Hypothalamus (tissue), 51 donors: ENCODE results near the gene MARK2.

ENCODE experiments used
- DNase-seq, 51 donors: peaks; one replicate each; lab custom pipeline; 2025; lab: John Stamatoyannopoulos, UW

MARK2 gene

GRCh38 chr11:63826471-63827190 lies 12.3 kb upstream of the MARK2 start:
- no peak for DNase-seq

- no peak for DNase-seq
Measured at GRCh38 chr11:63829823-63830489, 9.0 kb upstream of the MARK2 start.

DNA sequence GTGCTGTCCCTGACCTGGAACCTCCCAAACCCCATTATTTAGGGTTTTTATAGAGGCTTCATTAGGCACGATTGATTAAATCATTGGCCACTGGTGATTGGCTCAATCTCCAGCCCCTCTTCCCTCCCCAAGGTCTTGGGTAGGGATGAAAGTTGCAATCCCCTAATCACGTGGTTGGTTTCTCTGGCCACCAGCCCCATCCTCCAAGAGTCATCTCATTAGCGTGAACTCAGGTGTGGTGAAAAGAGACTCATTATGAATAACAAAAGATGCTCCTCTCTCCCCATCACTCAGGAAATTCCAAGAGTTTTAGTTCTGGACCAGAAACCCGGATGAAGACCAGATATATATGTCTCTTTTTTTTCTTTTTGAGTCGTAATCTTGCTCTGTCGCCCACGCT lies 7.6 kb upstream of the MARK2 start:
- no peak for DNase-seq

GRCh38 chr11:63832336-63832735 lies 6.6 kb upstream of the MARK2 start:
- DNase-seq, result no peak

DNA sequence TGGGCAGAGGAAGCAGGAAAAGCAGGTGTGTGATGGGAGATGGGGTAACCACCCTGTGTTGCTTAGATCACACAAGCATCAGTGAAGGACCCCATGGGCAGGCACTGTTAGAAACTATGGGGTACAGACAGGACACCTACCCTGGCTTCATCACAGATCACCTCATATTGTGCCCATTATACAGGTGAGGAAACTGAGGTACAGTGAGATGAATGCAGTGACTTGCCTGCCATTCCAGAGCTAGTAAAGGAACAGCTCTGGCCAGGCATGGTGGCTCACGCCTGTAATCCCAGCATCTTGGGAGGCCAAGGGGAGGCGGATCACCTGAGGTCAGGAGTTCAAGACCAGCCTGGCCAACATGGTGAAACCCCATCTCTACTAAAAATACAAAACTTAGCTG lies 5.9 kb upstream of the MARK2 start:
- no peak for DNase-seq

- DNase-seq, result no peak
Measured at GRCh38 chr11:63834535-63835157, 4.3 kb upstream of the MARK2 start.

GRCh38 chr11:63835158-63835545 lies 3.8 kb upstream of the MARK2 start:
- no peak for DNase-seq

DNA sequence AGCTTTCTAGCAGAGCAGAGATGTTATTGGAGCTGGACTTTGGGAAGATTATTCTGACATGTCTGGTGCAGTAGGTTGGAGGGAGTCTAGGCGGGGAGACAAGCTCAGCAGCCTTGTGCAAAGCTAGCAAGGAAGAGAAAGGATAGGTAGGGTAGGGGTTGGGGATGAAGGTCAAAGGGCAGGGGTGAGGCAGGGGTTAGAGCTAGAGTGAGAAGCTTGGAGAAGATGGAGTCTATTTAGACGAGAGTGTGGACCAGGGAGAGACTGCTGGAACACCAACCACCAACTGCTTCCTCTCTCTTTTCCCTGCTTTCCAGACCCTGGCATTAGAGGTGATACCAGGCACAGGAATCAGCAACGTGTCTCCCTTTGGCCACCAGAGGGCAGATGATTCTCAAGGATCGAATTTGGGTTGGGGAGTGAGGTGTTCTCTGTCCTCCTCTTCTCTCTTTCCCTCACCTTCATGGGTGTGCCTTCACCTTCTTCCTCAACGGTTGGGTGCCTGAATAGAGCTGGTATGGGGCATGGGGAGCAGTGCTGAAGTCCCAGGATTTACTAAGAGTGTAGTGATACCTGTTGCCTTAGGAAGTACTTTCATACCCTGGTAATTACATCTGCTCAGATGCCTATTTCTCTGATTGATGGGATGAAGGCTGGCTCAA lies 1.8 kb upstream of the MARK2 start:
- DNase-seq, result peak in 47 of 51 donors; percentile 12 to 79 (median 48)

- no peak for DNase-seq
Measured at GRCh38 chr11:63837739-63838138, 1.2 kb upstream of the MARK2 start.

- DNase-seq, result peak in 3 of 51 donors; percentile 9 to 59 (median 56)
Measured at GRCh38 chr11:63838150-63838677, 696 bp upstream of the MARK2 start.

DNA sequence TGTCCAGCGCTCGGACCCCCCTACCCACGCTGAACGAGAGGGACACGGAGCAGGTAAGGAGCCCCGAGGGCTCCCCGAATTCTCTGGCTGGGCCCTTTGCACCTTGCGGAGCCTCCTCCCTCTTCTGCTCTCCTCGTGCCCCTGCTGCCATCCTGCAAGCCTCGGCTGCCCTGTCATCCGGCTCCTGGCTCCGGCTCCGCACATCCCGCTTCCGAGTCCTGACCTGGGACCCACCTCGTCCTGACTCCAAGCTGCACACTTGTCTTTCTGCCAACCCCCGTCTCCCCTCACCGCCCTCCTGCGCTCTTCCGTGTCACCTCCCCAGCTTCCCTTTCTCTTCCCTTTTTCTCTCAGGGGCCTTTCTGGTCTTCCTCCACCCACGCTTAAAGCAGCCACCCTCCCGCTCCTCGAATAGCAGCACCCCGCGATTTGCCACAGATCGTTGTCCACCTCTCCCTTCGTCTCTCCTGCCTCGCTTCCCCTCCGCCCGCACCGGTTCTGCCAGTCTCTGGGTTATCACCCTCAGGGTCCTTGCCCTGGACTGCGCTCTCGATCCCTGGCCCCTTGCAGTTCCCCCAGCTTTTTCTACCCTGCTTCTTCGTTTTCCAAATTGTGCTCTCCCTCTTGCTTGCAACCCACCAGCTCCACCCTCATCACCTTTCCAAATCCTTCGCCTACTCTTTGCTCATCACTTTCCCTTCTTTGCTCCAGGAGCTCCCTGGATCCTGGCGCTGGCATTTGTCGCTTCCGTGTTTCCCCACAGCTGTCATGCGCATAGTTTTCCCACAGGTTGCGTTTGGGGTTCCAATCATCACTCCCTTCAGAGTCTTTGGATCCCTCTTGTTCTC lies 822 bp downstream of the MARK2 start:
- peak in 19 of 51 donors; percentile 14 to 71 (median 47) for DNase-seq

GRCh38 chr11:63840356-63841060 lies 1.6 kb downstream of the MARK2 start:
- DNase-seq, result no peak

DNA sequence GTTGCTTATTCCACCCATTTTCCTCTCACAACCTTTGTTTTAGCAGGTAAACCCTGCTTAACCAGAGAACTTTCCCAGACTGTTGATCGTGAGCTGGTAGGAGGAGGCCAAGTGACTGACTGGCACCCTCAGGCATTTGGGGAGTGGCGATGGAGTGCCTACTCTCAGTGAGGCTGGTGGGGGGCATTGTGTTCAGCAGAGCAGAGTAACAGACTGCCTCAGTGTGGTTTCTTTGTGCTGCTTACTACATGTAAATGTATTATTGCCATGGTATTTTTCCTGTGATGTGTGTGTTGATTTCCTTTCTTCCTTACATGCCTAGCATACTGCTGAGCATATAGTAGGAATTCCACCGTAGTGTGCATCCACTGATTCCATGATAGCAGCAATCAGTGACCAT lies 2.6 kb downstream of the MARK2 start:
- DNase-seq, result peak in 15 of 51 donors; percentile 10 to 46 (median 19)

DNA sequence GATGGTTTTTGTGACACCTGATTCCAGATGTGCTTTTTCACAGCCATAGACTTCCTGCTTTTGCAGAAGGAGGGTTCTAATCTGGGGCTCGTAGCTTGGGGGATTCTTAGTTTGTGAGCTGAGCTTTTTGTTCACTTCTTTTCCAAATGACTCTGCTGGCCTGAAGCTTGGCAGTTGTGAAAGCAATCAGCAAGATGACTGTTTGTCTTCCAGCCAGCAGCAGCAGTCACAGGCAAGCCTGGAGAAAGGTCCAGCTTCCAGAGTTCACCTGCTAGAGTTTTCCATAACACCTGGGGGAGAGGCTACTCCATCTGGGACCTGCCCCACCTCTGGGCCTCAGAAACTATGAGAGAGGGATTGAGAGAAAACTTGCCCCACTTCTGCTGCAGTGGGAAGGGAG lies 4.1 kb downstream of the MARK2 start:
- peak in 4 of 51 donors; percentile 11 to 32 (median 24) for DNase-seq

DNA sequence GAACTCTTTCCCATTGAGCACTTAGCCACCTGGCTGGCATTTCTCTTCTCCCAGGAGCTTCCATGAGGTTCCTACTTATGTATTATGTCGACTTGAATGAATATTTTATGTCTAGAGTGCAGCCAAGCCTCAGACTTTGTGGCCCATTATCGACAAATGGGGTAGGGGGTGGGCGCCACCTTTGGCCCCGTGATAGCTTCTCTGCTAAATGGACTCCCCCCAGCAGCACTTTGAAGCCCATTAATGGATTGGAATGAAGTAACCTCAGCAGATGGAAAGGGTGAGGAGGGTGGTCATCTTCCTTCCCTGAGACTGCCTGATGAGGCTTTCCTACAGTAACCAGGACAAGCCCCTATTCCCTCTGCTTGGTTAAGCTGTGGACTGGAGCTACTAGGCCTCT lies 5.9 kb downstream of the MARK2 start:
- DNase-seq, result no peak

- no peak for DNase-seq
Measured at GRCh38 chr11:63845303-63845702, 6.4 kb downstream of the MARK2 start.

DNA sequence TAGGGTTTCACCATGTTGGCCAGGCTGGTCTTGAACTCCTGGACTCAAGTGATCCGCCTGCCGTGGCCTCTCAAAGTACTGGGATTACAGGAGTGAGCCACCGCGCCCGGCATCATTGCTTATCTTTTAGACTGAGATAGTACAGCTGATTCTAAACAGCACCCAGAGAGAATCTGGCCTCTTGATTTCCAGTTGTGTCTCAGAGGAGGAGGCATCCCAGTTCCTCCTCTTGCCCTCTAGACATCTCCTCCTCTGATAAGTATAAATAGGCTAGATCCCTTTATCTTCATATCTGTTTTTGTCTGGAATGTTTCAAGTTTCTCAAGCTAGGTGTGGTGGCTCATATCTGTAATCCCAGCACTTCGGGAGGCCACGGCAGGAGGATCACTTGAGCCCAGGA lies 7.0 kb downstream of the MARK2 start:
- no peak for DNase-seq

DNA sequence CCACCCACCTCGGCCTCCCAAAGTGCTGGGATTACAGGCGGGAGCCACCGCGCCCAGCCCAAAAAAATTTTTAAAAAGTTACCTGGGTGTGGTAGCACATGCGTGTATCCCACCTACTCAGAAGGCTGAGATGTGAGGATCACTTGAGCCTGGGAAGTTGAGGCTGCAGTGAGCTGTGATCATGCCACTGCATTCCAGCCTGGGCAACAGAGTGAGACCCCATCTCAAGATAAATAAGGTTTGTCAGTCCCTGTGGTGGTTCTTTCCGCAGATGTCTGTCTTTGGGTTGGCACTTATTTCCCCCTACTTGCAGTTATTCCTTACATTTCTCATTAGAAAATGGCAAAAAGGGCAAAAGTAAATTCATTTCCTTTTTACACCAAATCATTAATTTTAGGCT lies 8.0 kb downstream of the MARK2 start:
- no peak for DNase-seq

DNA sequence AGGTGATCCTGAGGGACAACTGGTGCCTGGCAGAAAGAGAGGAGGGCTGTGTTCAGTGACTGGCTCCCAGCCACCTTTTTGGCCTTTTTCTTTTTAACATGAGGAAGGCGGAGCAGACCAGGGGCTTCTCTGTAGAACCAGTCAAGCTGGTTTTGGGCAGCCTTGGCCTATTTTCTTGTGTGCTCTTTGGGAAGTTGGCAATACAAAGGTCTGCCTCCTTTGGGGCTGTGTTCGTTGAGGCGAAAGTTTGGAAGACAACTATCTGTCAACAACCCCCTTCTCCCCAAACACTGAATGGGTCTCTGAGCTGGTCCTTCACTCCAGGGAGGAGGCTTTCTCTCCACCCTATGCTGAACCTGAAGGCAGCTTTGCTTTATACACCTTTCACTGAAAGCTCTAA lies 8.5 kb downstream of the MARK2 start:
- peak in 2 of 51 donors; percentile 30 to 42 for DNase-seq

GRCh38 chr11:63849691-63850090 lies 10.8 kb downstream of the MARK2 start:
- no peak for DNase-seq
